ENCODE results near the gene GRWD1.
A peak's percentile ranks its signal among the peaks of the same experiment; 100 is the strongest.
"Not testable (repeated sequence)": the region's sequence is repeated elsewhere in the genome, so short reads cannot be mapped to it uniquely, and the experiment has no call there.

The GRWD1 gene

DNA sequence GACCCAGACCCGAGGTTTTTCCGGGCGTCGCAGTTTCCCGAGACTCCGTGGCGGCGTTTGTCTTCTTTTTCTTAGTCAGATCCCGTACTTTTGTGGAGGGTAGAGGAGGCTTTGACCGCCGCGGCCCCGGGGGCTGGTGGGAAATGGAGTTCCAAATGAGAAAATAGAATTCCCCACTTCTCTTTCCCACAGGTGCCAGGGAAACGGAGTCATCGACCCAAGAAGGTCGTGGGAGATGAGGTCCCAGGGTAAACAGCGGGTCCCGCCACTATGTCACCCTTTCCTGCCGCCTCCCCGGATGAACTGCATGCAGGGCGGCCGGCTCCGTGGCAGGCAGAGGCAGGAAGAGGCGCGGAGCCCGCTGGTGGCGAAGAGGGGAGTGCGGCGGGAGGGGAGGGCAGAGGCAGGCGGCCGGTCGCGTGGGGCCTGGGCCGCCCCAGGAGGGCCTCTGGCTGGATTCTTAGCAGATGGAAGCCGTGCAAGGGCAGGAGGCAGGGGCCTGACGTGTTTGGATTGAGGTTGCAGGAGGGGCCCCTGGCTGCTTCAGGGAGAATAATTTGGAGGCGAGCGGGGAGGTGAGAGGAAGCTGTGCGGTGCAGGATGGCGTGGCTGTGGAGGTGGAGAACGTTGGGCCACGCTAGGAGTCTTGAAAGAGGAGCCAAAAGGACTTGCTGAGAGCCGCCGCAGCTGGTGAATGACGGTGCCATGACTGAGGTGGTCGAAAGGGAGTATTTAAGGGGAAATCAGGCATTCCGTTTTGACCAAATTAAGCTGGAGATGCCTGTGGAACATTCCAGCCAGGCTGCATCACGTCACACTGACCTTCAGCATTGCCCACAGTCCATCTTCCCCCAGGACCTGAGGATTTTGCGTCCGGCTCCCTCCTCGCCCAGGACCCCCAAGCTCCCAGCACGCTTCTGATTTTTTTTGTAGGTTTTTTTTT is 35.0 kb downstream of the GRWD1 start:
- no peak for DNase-seq

DNA sequence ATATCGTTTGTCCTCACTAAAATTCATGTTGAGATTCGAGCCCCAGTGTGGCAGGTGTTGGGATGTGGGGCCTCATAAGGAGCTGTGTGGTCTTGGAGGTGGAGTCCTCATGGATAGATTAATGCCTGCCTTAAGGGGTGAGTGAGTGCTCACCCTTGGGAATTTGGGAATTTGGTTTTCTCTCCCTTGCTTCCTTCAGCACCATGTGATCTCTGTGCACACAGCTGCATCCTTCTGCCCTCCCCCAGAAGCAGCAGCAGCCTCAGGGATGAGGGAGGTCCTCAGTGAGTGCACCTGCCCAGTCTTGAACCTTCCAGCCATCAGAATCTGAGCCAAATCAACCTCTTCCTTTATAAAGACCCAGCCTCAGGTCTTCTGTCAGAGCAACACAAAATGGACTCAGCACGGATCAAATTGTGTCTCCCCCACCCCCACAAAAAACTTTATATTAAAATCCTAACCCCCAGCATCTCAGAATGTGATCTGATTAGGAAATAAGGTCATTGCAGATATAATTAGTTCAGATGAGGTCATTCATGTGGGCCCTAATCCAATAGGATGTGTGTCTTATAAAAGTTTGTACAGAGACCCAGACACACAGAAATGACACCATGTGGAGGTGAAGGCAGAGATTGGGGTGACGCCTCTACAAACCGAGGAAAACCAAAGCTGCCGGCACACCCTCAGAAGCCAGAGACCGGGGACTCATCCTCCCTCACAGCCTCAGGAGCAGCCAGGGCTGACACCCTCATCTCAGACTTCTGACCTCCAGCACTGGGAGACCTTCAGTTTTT is 36.3 kb downstream of the GRWD1 start:
- DNase-seq, result no peak

DNA sequence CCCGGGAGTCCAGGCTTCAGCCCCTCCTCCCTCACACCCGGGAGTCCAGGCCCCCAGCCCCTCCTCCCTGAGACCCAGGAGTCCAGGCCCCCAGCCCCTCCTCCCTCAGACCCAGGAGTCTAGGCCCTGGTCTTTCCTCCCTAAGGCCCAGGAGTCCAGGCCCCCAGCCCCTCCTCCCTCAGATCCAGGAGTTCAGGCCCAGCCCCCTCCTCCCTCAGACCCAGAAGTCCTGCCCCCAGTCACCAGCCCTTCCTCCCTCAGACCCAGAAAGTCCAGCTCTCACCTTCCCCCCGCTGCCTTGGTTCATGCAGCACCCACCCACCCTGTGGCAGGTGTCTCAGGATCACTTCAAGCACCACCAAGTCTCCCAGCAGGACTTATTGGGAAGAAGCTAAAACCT is 37.5 kb downstream of the GRWD1 start:
- no peak for DNase-seq

DNA sequence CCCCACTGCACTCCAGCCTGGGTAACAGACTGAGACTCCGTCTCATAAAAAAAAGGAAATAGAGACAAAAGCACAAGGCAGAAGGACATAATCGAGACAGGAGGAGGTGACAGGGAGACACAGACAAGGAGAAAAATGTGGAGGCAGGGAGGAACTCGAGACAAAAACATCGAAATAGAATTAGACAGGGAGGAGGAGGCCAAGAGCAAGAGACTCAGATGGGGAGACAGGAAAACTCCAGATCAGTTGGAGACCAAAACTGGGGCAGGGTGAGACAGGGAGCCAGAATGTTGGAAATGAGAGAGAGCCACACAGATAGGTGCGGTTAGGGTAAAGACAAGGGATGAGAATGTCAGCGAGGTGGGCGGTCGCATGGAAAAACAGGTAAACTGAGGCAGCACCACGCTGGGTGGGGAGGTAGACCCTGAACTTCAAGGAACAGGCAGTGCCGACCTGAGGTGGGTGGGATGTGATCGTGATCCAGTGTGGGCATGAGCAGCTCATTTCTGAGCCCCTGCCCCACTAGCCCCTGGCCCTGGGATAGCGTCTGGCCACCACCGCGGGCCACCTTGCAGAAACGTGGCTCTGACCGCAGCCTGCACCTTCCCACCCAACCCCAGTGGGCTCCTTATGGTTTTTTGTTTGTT is 38.6 kb downstream of the GRWD1 start:
- DNase-seq, result no peak

DNA sequence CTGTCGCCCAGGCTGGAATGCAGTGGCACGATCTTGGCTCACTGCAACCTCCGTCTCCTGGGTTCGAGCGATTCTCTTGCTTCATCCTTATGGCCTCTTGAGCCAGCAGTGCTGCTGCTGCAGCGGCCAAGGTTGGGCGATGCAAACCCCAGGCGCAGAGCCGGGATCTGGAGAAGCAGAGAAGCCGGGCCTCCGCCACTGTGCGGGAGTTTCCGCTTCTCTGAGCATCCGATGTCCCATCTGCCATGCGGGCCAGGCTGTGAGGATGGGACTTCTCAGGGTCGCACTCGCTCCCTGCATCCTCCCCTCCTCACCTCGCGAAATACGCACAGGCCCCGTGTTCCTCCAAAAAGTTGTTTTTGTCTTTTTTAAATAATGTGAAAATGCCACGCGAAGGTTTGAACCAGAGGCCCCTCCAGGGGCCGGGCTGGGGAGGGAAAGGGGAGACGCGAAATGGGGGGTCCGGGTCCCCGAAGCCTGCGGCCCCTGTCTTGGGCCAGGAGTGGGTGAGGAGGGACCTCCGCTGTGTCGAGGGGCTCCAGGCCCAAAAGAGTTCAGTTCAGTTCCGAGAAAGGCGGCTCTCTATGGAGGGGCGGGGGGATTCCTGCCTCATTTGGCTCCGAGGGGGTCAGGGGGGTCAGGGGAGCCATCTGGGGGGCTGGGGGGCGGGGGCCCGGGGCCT is 39.3 kb downstream of the GRWD1 start:
- DNase-seq, result no peak

DNA sequence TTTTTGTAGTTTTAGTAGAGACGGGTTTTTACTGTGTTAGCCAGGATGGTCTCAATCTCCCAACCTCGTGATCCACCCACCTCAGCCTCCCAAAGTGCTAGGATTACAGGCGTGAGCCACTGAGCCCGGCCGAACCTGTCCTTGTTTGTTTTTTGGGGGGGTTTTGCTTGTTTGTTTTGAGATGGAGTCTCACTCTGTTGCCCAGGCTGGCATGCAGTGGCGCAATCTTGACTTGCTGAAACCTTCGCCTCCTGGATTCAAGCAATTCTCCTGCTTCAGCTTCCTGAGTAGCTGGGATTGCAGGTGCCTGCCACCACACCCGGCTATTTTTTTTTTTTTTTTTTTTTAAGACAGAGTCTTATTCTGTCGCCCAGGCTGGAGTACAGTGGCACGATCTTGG is 40.9 kb downstream of the GRWD1 start:
- not testable (repeated sequence) for DNase-seq

DNA sequence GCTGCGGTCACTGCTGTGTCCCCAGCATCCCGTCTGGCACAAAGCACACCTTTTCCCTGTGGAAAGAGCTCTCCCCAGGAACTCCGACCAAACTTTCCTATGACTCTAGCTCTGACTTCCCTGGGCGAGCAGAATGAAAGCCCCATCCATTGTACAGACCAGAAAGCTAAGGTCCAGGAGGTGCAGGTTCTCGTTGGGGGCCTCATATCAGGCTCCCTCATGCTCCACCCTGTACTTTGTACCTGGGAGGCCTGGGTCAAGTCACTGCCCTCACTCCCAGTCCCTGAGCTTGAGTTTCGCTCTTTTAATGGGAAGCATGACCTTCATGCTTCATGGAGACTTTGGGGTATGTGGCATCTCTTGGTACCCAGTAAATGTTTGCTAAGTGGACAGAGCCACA is 41.8 kb downstream of the GRWD1 start:
- DNase-seq, result no peak

DNA sequence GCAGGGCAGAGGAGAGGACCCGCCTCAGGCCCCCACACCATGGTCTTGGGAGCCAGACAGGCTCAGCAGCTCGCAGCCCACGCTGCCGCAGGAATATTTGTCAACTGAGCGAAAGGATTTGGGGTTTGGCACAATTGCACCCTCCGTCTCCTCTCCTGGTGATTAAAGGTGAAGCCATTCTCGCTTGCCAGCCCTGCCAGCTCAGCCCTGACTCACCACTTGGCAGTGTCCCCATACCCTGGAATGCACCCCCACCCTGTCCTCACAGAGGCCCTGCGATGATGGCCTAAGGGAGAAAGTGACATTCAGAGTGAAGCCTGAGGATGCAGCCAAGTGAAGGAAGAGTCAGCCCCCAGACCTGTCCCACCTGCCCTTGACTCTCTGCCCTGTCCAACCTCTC is 42.2 kb downstream of the GRWD1 start:
- no peak for DNase-seq

DNA sequence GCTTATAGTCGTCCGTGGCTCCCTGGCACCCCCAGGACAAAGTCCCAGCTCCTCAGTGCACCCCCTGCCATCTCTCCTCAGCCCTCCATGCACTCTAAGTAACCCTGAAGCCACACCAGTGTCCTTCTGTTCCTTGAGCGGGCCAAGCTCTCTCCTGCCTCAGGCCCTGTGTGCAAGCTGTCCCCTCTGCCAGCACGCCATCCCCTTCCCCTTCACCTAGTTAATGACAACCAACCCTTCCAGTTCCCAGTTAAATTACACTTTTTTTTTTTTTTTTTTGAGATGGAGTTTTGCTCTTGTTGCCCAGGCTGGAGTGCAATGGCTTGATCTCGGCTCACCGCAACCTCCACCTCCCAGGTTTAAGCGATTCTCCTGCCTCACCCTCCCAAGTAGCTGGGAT is 42.7 kb downstream of the GRWD1 start:
- DNase-seq, result not testable (repeated sequence)

DNA sequence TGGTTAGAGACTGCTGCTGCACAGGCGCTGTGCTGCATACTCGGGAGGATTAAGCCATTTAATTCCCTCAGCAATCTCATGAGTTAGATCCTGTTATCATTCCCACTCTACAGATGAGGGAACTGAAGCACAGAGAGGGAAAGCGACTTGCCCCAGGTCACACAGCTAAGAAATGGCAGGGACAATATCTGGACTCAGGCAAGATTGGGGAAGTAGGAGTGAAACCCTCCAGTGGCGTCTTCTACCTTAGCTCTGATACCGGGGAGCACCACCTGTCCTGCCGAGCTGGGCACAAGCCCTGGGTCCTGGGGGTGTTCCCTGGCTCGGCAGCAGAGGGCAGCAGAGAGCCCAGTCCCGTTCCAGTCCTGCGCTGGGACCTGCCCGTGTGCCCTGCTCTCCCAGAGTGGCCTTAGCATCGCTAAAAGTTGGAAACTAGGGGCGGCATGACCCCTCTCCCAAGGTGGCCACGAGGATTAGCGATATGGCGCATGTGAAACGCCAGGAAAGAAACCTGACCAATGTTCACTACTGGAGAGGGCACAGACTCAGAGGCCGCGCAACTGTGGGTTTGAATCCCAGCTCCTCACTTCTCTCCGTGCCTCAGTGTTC is 43.9 kb downstream of the GRWD1 start:
- DNase-seq, result peak; percentile 55

DNA sequence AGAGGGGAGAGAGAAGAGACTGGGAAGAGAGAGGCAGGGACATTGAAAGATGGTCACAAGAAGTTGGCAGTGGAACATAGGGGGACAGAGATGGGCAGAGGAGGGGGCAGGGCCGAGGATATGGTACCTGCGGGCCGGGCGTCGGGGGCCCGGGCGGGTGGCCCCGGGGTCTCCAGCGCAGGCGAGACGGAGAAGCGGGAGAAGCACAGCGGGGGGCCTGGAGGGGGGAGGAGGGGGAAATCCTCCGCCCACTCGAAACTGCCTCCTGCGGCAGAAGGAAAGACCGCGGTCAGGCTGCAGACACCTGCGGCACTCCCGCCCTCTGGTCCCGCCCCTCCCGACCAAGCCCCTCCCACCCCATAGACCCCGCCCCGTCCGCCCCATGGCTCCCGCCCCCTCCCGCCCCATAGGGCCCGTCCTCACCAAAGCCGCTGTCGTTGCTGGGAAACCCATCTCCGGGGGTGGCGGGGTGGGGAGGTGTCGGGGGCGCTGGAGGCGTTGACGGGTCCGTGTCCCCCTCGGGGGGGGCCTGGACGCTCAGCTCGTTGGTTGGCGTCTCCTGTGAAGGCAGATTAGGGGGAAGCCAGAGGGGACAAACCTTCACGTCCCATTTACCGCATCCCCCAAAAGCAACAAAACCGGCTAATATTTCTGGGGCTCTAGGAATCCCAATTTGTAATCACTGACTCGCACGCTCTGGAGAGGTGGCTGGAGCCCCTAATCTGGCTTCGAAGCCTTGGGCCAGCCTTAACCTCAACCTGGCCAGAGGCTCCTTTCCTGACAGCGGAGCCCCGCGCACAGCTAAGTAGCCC is 45.4 kb downstream of the GRWD1 start:
- DNase-seq, result no peak

DNA sequence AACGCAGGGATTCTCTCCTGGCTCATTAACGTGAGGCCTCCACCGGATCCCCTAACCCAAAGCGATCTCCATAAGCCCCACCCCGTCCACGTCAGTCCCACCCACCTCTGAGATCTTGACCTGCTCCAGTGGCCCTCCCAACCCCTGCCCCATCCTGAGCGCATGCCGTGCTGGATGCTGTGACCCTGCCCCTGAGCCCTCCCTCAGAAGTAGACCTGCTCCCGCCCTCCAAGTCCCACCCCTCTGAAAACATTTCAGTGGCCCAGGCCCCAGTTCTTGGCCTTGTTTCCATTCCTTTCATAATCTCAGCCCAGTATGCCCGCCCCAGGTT is 46.0 kb downstream of the GRWD1 start:
- DNase-seq, result no peak

DNA sequence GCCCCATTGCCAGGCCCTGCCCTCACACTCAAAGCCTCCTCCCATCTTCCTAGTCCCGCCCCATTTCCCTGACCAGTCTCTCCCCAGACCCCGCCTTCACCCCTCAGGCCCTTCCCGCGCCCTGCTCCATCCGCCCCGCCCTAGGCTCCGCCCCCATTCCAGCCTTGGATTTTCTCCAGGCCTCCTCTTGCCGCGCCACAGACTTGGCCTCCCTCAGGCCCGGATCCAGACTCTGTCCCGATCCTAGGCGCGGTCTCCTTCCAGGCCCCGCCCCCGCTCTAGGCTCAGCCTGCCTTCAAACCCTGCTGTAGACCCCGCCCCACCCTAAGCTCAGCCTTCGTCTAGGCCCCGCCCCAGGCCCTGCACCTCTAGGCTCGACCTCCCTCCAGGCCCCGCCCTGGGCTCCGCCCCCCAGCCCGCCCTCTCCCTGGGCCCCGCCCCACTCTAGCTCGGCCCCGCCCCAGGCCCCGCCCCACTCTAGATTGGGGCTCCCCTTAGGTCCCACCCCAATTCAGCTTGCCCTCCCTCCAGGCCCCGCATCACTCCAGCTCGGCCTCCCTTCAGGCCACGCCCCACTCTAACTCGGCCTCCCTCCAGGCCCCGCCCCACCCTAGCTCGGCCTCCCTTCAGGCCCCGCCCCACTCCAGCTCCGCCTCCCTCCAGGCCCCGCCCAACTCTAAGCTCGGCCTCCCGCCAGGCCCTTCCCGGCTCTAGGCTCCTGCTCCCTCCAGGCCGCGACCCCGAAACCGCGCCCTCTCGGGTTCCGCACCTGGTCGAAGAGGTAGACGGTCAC is 47.3 kb downstream of the GRWD1 start:
- DNase-seq, result no peak

DNA sequence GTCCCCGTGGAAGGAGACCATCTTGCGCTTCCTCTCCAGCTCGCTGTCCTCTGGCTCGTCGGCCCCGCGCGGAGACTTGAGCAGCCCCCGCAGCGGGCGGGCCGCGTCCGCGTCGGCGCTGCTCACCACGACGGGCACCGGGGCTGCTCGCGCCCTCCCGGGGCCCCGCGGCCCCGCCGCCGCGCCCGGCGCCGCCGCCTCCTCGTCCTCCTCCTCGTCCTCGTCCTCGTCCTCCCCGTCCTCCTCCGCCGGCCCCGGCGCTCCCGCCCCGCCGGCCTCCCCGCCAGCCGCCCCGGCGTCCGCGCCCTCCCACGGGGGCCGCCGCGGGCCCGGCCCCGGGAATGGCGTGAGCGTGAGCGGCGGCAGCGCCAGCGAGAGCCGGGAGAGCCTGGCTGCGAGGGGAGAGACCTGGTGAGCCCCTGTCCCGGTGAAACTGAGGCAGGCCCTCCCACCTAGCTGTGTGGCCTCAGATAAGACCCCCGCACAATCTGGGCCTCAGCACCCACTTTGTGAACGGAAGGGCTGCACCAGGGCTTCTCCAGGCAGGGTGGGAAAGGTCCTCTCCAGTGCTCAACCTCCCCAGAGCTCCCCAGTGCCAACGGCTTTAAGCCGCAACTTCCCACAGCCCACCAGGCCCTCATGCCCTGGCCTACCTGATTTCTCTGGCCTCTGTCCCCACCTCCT is 48.1 kb downstream of the GRWD1 start:
- no peak for DNase-seq

DNA sequence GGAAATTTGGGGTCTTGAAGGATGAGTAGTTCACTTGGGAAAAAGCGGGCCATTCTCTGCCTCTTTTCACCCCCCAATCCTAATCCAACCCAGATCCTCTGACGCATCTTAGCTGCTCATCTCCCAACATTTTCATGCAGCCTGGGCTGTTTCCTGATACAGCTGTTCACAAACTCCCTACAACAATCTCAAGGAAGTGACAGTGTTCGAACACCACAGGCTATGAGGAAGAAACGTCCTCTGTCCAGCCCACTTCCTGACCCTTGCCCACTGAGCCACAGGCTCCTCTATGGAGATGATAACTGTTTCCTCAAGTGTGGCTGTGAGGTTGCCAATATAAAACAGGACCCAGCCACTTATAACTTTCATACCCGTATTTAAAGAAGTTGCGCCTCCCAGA is 49.6 kb downstream of the GRWD1 start:
- peak; percentile 20 for DNase-seq

DNA sequence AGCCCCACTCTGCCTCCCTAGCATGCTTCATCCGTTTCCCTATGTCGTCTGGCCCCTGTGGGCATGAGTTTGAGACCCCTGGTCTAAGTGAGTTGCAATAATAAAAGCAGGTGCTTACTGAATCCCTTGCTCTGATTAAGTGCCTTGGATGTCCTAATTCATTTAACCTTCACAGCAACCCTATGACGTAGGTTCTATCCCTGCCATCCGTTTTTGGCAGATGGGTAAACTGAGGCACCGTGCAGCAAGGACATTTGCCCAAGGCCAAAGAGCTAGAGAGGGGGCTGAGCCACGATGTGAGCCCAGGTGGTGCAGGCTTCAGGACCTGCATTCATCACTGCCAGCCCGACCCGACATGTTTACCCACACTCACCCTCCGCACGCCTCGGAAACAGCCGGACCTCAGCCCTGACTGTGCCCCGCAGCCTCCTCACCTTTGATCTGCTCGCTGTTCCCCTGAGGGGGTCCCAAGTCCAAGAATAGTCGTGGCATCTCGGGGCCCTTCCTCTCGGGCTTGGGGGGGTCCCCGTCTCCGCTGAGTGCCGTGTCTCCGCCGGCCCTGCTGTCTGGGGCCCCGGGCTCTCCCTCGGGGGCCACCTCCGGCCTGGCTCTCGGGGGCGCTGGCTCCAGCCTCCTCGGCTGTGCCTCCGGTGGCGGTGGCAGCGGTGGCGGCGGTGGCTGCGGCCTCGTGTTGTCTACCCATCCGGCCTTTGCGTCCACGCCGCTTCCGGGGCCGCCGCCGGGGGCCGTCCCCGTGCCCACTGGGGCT is 51.4 kb downstream of the GRWD1 start:
- DNase-seq, result no peak

DNA sequence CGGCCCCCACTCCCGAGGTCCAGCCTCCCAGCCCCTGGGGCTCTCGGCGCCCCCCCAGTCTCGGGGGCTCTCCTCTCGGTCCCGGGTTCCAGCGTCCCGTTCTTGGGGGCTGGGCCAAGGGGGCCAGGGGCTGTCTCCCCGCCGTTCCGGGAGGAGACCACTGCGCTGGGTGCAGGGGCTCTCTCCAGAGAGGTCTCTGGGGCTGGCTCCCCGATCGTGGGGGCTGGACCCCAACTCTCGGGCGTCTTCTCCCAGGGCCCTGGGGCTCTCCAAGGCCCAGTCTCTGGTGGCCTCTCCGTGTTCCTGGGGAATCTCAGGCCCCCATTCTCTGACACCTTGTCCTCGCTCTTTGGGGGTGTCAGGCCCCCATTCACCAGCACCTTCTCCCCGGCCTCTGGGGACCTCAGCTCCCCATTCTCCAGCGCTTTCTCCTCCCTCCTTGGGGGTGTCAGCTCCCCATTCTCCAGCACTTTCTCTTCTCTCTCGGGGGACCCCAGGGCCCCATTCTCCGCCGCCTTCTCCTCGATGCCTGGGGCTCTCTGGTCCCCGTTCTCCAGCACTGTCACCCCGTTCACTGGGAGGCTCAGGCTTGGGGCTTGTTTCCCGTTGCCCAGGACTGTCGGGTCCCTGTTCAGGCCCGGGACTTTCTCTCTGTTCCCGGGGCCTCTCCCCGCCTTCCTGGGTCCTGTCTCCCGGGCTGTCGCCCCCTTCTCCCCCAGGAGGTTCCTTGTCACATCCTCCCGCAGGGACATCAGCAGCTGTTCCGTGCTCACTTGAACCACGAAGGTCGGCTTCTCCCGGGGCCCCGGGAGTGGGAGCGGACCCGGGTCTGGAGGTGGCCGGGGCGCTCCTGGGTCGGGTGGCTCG is 52.2 kb downstream of the GRWD1 start:
- DNase-seq, result no peak

DNA sequence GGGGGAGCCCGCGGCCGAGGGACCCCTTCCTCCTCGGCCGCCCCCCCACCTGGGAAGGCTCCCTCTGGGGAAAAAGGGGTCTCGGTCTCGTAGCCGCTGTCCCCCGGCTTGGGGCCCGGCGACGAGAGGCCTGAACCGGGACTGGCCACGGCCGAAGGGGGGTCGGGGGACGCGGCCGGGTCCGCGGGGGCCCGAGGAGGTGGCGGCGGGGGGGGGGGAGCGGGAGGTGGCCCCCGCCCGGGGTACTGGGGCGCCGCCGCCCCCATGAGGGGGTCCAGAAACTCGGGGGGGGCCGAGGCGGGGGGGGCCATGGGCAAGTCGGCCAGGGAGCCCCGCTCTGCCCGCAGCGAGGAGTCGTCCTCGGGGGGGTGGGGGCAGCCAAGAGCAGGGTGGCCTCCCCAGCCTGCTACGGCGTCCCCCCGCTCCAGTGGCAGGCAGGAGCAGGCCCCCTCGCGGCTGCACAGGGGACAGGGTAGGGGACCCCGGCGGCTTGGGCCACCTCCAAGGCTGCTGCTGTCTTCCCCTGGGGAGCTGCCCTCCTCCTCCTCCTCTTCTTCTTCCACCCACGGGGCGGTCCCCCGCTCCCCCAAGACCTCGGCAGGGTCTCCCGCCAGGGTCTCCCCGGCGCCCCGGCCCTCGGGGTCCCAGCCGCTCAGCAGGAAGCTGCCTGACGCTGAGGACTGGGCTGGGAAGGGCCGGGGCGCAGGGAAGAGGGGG is 53.0 kb downstream of the GRWD1 start:
- DNase-seq, result no peak

Data from KG1 (cell line).